GM19324 (cell line): Measurements from ENCODE around the gene ATP1B3.
"Not testable (repeated sequence)": the region's sequence is repeated elsewhere in the genome, so short reads cannot be mapped to it uniquely, and the experiment has no call there.

Experiments
- ATAC-seq: cut with Tn5 transposase; IDR thresholded peaks from one replicate; pipeline ENCODE4 v1.9.1; 2021; ENCODE audit warnings: mild to moderate bottlenecking, moderate library complexity; ENCODE audit not compliant: unreplicated experiment, low FRiP score

The ATP1B3 gene

DNA sequence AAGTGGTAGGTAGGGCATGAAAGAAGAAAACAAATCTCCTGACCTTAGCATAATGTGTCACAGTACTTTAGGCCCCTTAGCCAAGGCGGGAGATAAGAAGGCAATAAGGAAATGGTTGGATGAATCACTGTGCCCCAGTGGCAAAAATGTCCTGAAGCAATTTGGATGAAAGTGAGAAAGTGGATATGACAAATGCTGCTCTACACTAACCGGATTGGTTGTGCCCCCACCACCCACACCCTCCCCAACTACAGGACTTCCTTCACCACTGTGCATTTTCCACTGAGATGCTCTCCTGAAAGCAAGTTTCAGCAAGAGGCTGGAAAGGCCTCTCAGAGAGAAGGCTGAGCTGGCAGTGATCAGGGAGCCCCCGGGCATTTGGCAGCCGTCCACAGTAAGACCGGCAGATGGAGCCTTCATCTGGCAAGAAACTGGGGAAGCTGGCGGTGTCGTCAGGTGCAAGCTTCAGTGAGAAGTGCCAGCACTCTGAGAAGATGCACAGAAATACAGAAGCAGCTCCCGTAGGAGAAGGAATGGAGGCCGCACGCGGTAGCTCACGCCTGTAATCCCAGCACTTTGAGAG is 63.8 kb downstream of the ATP1B3 start:
- ATAC-seq = no peak

DNA sequence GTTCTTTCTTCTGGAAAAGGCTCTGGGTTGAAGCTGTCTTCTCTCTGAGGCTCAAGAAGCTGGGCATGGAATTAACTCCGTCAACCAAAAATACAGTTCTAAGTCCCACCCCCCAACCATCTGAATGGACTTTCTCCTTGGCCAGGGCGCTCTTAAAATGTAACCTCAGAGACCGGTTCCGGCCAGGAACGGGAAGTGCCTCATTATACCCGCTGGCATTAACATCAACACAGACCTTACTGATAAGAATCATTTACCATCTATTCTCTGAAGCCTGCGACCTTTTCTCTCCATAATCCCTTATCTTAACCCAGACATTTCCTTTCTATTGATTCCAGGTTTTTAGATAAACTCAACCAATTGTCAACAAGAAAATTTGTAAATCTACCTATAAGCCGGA is 64.7 kb downstream of the ATP1B3 start:
- ATAC-seq = no peak

DNA sequence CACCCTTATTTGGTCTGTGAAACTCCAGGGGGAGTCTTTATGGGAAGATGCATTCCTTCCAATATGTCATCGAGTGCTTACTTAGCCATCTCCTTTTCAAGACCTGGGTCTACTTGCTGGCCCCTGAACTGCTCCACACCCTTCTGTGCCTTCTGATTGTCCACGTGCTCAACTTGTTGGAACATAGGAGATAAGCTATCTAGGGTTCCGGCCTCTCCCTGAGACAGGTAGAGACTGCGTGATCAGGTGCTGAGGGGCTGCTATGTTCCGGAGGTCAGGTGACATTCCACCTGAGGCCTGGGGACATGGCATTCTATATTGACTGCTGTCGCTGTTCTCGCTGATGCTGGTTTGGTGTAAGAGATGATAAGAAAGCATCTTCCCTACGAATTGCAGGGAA is 65.6 kb downstream of the ATP1B3 start:
- no peak for ATAC-seq

DNA sequence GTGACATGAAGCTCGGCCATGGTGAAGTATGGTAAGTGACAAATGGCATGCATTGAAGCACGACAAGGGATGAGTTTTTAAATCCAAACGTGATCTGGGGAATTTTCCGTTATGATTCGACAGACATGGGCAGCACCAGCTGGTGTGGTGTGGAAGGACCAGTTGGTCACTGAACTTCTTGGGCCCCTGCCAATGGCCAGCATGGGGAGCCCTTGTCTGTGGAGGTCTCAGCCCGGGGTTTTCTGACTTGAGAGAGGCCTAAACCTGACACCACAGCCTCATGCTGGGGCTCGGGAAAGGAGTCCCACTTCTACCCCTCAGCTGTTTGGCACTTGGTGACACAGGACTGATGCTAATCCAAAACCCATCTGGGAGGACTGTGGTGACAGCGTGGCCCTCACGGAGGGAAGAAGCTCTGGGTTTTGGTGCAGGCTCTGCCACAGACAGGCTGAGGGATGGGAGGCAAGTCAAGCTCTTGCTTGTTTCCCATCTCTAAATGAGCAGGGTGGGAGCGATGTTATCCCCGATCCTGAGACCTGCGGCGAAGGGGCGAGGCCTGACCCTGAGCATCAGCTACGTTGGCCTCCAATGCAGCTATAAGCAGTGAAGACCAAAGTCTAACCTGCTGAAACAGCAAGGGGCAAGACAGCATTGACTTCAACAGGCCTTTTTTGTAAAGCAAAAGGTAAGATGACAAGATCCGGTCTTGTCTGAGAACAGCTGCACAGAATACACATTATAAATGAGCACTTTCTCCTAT is 69.5 kb downstream of the ATP1B3 start:
- ATAC-seq = no peak

DNA sequence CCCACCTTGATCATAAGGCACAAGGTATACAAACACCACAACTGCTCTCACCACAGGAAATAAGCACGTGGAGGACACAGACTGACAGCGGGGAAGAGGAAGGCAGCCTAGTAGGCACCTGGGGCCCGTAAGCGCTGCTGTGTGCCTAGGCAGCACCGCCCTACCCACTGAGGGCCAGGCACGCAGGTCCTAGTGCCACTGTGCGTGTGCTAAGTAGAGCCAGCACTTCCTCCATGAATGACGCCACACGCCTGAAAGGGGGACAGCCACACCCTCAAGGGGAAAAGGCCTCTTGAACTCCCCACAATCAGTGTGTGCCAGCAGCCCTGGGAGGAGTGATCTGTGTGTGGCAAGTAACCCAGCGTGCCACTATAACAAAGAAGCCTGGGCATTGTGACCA is 73.0 kb downstream of the ATP1B3 start:
- no peak for ATAC-seq

DNA sequence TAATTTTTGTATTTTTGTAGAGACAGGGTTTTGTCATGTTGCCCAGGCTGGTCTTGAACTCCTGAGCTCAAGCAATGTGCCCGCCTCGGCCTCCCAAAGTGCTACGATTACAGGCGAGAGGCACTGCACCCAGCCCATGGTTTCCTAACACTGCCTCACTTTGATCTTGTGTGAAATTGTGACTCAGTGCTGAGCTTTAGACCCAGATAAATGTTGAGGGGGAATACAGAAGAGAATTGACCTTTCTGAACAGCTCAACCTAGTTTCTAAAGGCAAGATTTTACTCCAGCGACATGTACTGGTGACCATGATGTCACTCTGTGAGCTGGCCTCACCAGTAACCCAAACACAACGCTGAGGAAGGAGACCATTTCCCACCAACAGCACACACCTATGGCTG is 73.5 kb downstream of the ATP1B3 start:
- no peak for ATAC-seq

DNA sequence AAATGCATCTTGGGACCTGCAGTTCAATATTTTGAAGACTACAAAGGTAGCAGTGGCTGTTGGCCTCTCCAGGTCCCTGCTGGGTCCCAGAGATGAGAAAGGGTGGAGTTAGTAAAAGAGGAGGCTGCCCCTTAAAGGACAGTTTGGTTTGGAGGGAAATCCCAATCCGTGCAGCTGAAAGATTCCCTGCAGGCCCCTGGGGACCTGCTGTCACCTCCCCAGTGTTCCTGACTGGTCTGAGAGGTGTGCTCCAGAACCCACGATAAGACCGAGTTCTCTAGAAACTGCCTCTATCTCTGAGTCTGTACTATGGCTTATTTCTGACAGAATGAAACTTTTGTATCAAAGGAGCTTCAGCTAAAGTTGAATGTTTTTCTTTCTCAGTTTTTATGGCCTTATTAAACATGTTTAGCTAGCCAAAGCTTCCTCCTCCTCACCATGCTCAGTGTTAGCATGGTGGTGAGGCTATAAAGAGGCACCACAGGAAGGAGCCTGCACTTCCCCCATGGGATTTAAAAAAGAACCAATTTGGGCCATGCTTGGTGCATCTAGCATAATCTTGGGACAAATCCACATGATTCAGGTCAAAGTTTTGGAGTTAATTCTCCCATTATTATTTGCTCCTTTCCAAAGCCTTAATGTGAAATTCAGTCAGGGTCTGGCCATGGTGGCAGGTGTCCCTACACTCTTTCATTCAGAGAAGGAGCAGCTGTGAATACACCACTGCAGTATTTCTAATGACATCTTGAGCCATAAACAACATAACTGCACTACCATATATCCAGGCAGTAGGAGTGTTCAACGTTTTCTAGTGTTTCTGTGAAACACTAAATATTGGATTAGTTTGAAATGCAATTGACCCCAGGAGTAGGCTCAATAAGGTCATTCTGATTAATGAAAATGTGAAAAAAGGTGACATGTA is 74.4 kb downstream of the ATP1B3 start:
- no peak for ATAC-seq

DNA sequence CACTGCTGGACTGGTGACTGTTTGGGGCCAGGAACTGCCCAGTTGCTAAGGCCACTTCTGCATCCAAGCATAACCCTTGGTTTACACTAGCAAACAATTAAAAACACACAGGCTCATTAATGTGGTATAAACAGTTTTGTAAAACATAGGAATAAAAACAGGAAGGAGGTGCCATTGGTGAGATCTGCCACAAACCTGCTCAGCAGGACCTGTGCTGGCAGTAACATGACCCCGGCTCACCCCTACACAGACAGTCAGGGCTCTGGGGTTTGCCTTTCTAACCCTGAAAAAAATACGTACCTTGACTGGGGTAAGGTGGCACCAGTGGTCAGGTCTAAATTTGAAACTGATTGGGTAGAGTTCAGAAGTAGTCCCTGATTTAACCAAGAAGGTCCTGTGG is 76.2 kb downstream of the ATP1B3 start:
- ATAC-seq = no peak

DNA sequence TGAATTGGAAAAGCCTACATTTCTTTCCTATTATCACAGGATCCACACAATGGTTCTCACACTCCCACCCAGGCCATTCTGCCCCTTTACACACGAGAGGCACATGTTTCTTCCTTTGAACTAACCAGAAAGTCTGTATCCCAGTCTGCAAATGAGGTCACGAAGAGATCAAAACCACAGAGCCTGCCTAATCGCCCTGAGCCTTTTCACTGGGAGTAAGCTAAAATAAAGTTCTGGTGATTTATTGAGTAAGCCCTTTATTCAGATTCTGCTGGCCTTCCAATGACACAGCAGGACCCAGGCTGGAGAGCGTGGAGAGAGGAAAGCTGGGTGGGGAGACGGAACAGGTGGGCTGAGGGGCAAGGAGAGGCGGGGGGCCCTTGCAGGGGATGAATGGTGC is 78.7 kb downstream of the ATP1B3 start:
- no peak for ATAC-seq

DNA sequence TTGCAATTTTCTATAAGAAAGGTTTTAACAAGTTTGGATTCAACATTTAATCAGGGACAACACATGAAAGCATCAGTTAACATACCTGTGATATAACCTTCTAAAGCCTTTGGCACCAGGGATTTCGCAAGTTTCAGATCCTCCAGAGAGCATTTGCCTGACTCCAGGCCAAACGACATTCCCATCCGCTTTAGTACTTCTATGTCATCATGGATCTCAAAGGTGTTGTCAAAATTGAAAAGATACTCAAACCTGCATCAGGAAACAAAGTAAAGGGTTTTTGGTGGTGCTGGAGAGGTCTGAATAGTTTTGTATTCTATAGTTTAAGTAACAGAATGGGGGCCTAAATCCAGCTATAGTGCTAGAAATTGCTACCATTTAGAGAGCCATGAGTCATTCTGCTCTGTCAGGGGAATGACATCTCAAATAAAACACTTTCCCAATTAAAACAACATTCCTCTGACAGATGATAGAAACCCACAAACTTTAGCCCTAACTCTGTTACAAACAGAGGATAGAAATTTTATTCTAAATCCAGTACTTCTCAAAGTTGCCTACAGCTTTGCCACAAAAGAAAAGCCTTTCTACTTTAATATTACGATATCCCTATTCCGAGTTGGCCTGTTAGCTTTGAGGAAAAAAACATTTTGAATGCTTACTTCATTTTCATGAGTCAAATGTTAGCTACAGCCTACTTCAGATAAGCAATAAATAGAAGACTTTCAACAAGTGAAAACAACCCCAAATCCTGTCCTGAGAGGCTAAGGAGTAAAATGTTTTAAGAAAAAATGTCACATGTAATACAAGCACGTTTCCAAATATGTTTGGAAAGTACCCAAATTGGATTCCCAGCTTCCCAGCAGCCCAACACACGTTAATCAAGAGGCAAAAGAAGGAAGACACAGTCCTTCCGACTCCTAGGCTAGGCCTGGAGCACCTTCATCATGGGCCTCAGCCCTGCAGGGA is 83.4 kb downstream of the ATP1B3 start:
- no peak for ATAC-seq

DNA sequence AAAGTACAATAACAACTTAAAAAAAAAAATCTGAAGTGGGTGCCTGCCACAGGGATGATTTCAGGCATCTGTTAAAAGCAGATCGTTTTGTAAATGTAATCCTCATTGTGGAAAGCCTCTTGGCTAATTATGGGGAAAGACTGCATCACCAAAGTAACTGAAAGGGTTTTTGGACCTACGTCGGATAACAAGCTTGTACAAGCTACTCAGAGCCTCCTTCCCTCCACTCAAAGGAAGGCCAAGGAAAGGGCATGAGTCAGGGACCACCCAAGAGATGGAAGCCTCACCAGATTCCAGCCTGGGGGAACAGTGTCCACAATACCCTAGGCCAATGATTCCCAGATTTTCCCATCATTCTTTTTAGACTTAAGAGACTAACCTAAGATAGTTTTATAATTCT is 84.3 kb downstream of the ATP1B3 start:
- no peak for ATAC-seq

DNA sequence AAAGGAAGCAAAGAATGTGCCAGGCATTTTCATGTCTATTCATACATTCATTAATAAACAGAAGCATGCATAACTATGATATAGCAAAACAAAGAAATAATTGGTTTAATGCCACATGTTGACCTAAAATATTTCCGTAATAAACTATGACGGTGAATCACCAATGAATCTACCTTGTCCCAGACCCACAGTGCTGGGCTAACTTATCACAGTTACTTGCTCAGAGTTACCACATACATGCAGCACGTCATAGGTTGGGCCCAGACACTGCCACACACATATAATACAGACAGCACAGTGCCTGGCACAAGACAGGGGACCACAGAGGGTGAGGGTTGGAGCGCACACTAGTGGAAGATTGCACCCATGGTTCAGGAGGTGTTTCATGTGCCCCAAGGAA is 86.9 kb downstream of the ATP1B3 start:
- no peak for ATAC-seq

DNA sequence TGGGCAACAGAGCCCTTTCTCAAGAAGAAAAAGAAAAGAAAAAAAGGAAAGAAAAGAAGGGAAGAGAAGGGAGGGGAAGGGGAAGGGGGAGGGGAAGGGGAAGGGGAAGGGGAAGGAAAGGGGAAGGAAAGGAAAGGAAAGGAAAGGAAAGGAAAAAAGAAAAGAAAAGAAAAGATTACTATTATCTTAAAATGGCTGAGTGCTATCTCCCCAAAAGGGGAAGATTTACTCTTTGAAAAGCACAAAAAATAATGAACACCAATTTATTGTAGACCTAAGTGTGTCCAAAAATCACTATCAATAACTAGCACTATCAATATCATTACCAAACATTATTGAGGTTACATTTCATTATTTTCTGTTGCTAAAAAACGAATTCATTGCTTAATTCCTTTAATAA is 89.0 kb downstream of the ATP1B3 start:
- no peak for ATAC-seq

DNA sequence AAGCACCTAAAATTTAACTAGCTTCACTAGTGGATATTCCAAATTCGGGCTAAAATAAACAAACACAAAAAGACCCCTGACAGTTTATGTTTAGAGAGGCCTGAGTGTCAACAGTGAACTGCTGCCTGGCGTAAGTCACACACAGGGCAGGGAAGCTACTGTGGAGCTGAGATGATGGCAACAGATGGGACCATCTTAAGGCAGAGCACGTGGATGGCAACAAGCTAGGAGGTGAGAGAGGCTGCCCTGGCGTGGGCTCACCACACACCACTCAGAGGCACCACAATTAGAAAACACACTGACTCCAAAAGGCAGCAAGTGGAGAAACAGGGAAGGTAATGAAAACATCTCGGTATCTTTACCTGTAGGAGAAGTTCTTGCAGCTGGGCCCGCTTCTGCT is 93.3 kb downstream of the ATP1B3 start:
- ATAC-seq = no peak

DNA sequence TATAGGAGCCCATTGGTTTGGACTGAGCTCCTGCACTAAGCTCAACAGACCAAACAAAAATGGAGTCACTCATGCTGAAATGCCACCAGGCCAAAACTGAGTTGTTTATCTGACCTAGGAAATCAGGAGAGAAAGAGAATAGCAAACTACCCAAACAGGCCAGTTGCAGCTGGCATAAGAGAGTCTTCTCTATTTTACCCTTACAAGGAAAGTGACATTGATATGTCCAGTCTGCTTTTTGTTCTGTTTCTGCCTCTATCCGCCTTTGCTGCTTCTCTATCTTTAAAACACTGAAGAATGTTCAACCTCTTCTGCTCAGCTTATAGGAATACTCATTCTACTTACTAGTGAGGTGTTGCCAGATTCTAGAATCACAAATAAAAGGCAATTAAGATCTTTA is 95.1 kb downstream of the ATP1B3 start:
- ATAC-seq = no peak

DNA sequence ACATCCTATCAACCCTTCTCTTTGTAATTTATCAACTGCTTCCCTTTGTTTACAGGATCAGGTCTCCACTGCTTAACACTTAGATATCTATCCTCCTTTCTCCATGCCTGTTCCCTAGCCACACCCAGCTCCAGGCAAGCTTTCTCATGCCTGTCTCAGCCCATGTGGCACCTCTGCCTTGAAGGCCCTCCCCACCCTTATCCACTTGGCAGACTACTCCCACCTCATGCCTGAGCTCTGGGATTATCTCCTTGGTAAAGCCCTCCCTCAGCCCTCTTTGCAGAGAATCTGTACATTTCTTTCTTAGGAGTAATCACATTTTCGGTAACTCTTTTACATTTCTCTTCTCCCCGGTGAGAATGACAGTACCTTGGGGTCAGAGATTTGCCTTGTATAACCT is 96.0 kb downstream of the ATP1B3 start:
- ATAC-seq = no peak

DNA sequence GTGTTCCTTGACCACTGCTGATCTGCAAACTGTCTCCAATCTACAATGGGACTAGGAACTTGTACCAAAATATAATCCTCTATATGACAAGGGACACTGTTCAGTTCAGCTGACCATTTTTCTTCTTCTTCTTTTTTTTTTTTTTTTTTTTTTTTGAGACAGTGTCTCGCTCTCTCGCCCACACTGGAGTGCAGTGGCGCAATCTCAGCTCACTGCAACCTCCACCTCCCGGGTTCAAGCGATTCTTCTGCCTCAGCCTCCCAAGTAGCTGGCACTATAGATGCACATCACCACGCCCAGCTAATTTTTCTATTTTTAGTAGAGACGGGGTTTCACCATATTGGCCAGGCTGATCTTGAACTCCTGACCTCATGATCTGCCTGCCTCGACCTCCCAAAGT is 98.3 kb downstream of the ATP1B3 start:
- not testable (repeated sequence) for ATAC-seq
